Peyer's patch (tissue), 4 donors: ENCODE measurements around the gene LEKR1. TPM values are rescaled to one million over a fixed set of nuclear protein-coding genes. Genes with fewer than 3 reads are reported as not detected.

Experiments
- DNase-seq, 3 donors: peaks; one replicate each; pipeline ENCODE4 v3.0.0-alpha.2; 2017 to 2019
- H3K27ac ChIP-seq, 4 donors: fragments of 200-600 bp; sonication (generic); one replicate each; pipeline ENCODE4 v1.5.1; 2016 to 2019
- H3K27me3 ChIP-seq, 2 donors: fragments of 200-600 bp; sonication (generic); one replicate each; pipeline ENCODE4 v1.5.1; 2019
- H3K36me3 ChIP-seq, 3 donors: fragments of 200-600 bp; sonication (generic); one replicate each; pipeline ENCODE4 v1.5.1; 2016 to 2019
- H3K4me1 ChIP-seq, 4 donors: fragments of 200-600 bp; sonication (generic); one replicate each; pipeline ENCODE4 v1.5.1; 2016 to 2019
- H3K4me3 ChIP-seq, 4 donors: fragments of 200-600 bp; sonication (generic); 1 replicate in 3 of 4; 2 replicates in 1 of 4; pipeline ENCODE4 v1.5.1; 2016 to 2019; ENCODE audit warnings: mild to moderate bottlenecking in 1 of 4
- H3K9me3 ChIP-seq, 4 donors: fragments of 200-600 bp; sonication (generic); one replicate each; pipeline ENCODE4 v1.5.1; 2016 to 2019; ENCODE audit warnings: mild to moderate bottlenecking in 1 of 4
- CTCF ChIP-seq, 6 experiments: fragments of 450-650 bp in 4 of 6; fragments of 200-600 bp in 2 of 6; sonication (generic) in 1 of 6; IDR thresholded peaks; one replicate each; pipeline ENCODE4 v1.5.1; 2017 to 2019; ENCODE audit warnings: antibody characterized with exemption in 6 of 6, mild to moderate bottlenecking in 3 of 6, moderate library complexity in 1 of 6
- POLR2A ChIP-seq, 2 donors: fragments of 450-650 bp; IDR thresholded peaks; one replicate each; pipeline ENCODE4 v1.5.1; 2017; ENCODE audit warnings: antibody characterized with exemption in 2 of 2, mild to moderate bottlenecking in 2 of 2, moderate library complexity in 2 of 2
- total RNA-seq, 4 donors: library from RNA; depleted of rRNA; stranded (reverse); fragments of >200 nt; gene quantifications; one replicate each; pipeline ENCODE4 v1.1.0, GENCODE V29; 2016

LEKR1 gene
- total RNA-seq, 4 donors from 2014 or later, result 0.85 to 9.1 (median 0.94) TPM; not detected in 1

GRCh38 chr3:156915372-156915771 is 89.2 kb downstream of the LEKR1 start:
- Histone ChIP-seq H3K4me3 (no peak overlapping the region), H3K9me3 (no peaks in the 10 kb centered on the region), H3K27ac (no peak overlapping the region), H3K36me3 (no peaks in the 10 kb centered on the region), H3K27me3 (no peaks in the 10 kb centered on the region), H3K4me1 (no peaks in the 10 kb centered on the region)
- DNase-seq, result no peak
- TF ChIP-seq CTCF (IDR thresholded peaks at IDR 0.05) (no peak), POLR2A (IDR thresholded peaks at IDR 0.05) (no peak)

GRCh38 chr3:156918746-156919145 is 92.6 kb downstream of the LEKR1 start:
- H3K27me3 ChIP-seq, result no peaks in the 10 kb centered on the region

GRCh38 chr3:156919818-156920217 is 93.7 kb downstream of the LEKR1 start:
- Histone ChIP-seq H3K36me3 (no peaks in the 10 kb centered on the region), H3K27ac (no peak overlapping the region), H3K27me3 (no peaks in the 10 kb centered on the region), H3K4me3 (no peak overlapping the region), H3K4me1 (no peaks in the 10 kb centered on the region), H3K9me3 (no peaks in the 10 kb centered on the region)
- no peak for TF ChIP-seq CTCF (IDR thresholded peaks at IDR 0.05)
- no peak for TF ChIP-seq POLR2A (IDR thresholded peaks at IDR 0.05)
- DNase-seq, result no peak

More at GRCh38 chr3:156918746-156919145, 92.6 kb downstream of the LEKR1 start:
- H3K4me3 ChIP-seq, result no peak overlapping the region
- no peaks in the 10 kb centered on the region for H3K4me1 ChIP-seq
- H3K36me3 ChIP-seq, result no peaks in the 10 kb centered on the region
- no peak overlapping the region for H3K27ac ChIP-seq
- no peak for DNase-seq
- H3K9me3 ChIP-seq, result no peaks in the 10 kb centered on the region
- TF ChIP-seq CTCF (IDR thresholded peaks at IDR 0.05), result no peak

- Histone ChIP-seq H3K4me1 (no peaks in the 10 kb centered on the region), H3K9me3 (no peaks in the 10 kb centered on the region), H3K27ac (no peak overlapping the region), H3K4me3 (no peak overlapping the region), H3K27me3 (no peaks in the 10 kb centered on the region), H3K36me3 (no peaks in the 10 kb centered on the region)
- no peak for TF ChIP-seq POLR2A (IDR thresholded peaks at IDR 0.05)
- TF ChIP-seq CTCF (IDR thresholded peaks at IDR 0.05), result no peak
- no peak for DNase-seq
These were observed 94.2 kb downstream of the LEKR1 start for GRCh38 chr3:156920399-156920798.

- Histone ChIP-seq H3K27ac (no peak overlapping the region), H3K36me3 (no peaks in the 10 kb centered on the region), H3K4me3 (no peak overlapping the region), H3K9me3 (peaks cover 0 to under 1% (median 0%) of the 10 kb centered on the region in 4 donors), H3K27me3 (no peaks in the 10 kb centered on the region), H3K4me1 (no peaks in the 10 kb centered on the region)
- TF ChIP-seq POLR2A (IDR thresholded peaks at IDR 0.05) (no peak), CTCF (IDR thresholded peaks at IDR 0.05) (no peak)
- DNase-seq, result no peak
These were observed 97.2 kb downstream of the LEKR1 start for GRCh38 chr3:156923349-156923748.

GRCh38 chr3:156938724-156939123 is 112.6 kb downstream of the LEKR1 start:
- H3K4me1 ChIP-seq, result no peaks in the 10 kb centered on the region
- H3K4me3 ChIP-seq, result no peak overlapping the region
- H3K27ac ChIP-seq, result no peak overlapping the region
- H3K27me3 ChIP-seq, result no peaks in the 10 kb centered on the region
- H3K36me3 ChIP-seq, result no peaks in the 10 kb centered on the region
- TF ChIP-seq POLR2A (IDR thresholded peaks at IDR 0.05), result no peak
- TF ChIP-seq CTCF (IDR thresholded peaks at IDR 0.05), result no peak
- no peak for DNase-seq
- H3K9me3 ChIP-seq, result no peaks in the 10 kb centered on the region
